CD4-positive, CD25-positive, alpha-beta regulatory T cell (primary cell): Measurements from ENCODE around the gene OTULINL. TPM values are rescaled to one million over a fixed set of nuclear protein-coding genes. Genes with fewer than 3 reads are reported as not detected.
"Not testable (repeated sequence)": the region's sequence is repeated elsewhere in the genome, so short reads cannot be mapped to it uniquely, and the experiment has no call there.

Experiments
- ATAC-seq, 2 donors: fragments of 150-1000 bp; cut with Tn5 transposase; one replicate each; pipeline ENCODE4 v1.10.0; 2021; ENCODE audit warnings: low read depth in 2 of 2, moderate number of reproducible peaks in 2 of 2, moderate library complexity in 1 of 2
- DNase-seq, 3 donors: peaks; one replicate each; pipeline versions ENCODE4 v3.0.0 to v3.0.0-alpha.2; 2012 to 2022; ENCODE audit warnings: mixed read lengths in 1 of 3
- H3K27ac ChIP-seq: one replicate; pipeline ENCODE4 v1.7.0; 2013; ENCODE audit warnings: mild to moderate bottlenecking, low read length; ENCODE audit not compliant: insufficient read depth, poor library complexity, severe bottlenecking
- H3K27me3 ChIP-seq: one replicate; pipeline ENCODE4 v1.7.0; 2013; ENCODE audit warnings: low read length; ENCODE audit not compliant: control insufficient read depth, insufficient read depth
- H3K36me3 ChIP-seq: one replicate; pipeline ENCODE4 v1.7.0; 2013; ENCODE audit warnings: mild to moderate bottlenecking, low read length, moderate library complexity; ENCODE audit not compliant: control insufficient read depth, insufficient read depth
- H3K4me1 ChIP-seq: 2 replicates; pipeline ENCODE4 v1.7.0; 2013; ENCODE audit warnings: mild to moderate bottlenecking, low read length; ENCODE audit not compliant: insufficient read depth, control insufficient read depth, poor library complexity, severe bottlenecking
- H3K4me3 ChIP-seq: one replicate; pipeline ENCODE4 v1.7.0; 2013; ENCODE audit warnings: low read depth, mild to moderate bottlenecking, low read length, moderate library complexity
- H3K9me3 ChIP-seq, 2 experiments: 1 replicate in 1 of 2; 2 replicates in 1 of 2; pipeline ENCODE4 v1.7.0; 2013; ENCODE audit warnings: low read length in 2 of 2, mild to moderate bottlenecking in 1 of 2, moderate library complexity in 1 of 2; ENCODE audit not compliant: control insufficient read depth in 2 of 2
- H3K27ac Mint-ChIP-seq, 3 donors: one replicate each; pipeline ENCODE4 v1.8.0; 2020 to 2022; ENCODE audit warnings: mild to moderate bottlenecking in 3 of 3, mixed read lengths in 3 of 3, moderate library complexity in 2 of 3
- H3K27me3 Mint-ChIP-seq: one replicate; pipeline ENCODE4 v1.8.0; 2022; ENCODE audit warnings: mild to moderate bottlenecking, mixed read lengths
- H3K36me3 Mint-ChIP-seq: one replicate; pipeline ENCODE4 v1.8.0; 2020; ENCODE audit warnings: mixed read lengths
- H3K4me1 Mint-ChIP-seq, 4 donors: one replicate each; pipeline ENCODE4 v1.8.0; 2020 to 2022; ENCODE audit warnings: mixed read lengths in 4 of 4, mild to moderate bottlenecking in 1 of 4
- H3K4me3 Mint-ChIP-seq, 4 donors: one replicate each; pipeline ENCODE4 v1.8.0; 2020 to 2022; ENCODE audit warnings: mild to moderate bottlenecking in 4 of 4, mixed read lengths in 4 of 4, moderate library complexity in 3 of 4
- H3K9me3 Mint-ChIP-seq, 7 donors: one replicate each; pipeline ENCODE4 v1.8.0; 2020 to 2022; ENCODE audit warnings: mixed read lengths in 7 of 7, mild to moderate bottlenecking in 3 of 7, moderate library complexity in 2 of 7
- polyA plus RNA-seq, 4 donors: library from polyadenylated mRNA; unstranded; fragments of 300-500 nt; fragmentation: Illumina TruSeq; gene quantifications; one replicate each; pipeline ENCODE4 v1.2.3, GENCODE V29; 2021
- total RNA-seq: library from RNA; stranded (reverse); gene quantifications from one replicate; pipeline ENCODE4 v1.2.3, GENCODE V29; 2022

Gene OTULINL
- total and polyA plus RNA-seq, 5 donors from 2014 or later, result 41.5 to 69.4 (median 49.9) TPM

GRCh38 chr5:14552017-14552416, 29.6 kb upstream of the OTULINL start:
- H3K27ac Mint-ChIP-seq, result no peak overlapping the region
- Histone ChIP-seq H3K36me3 (no peaks in the 10 kb centered on the region), H3K27ac (no peak overlapping the region), H3K4me1 (no peaks in the 10 kb centered on the region), H3K4me3 (no peak overlapping the region), H3K27me3 (peaks cover 3% of the 10 kb centered on the region), H3K9me3 (peaks cover 0 to 3% of the 10 kb centered on the region in 2 experiments)
- no peak overlapping the region for H3K4me3 Mint-ChIP-seq
- no peaks in the 10 kb centered on the region for H3K36me3 Mint-ChIP-seq
- no peak for ATAC-seq
- H3K4me1 Mint-ChIP-seq, result peaks cover 0 to 4% (median 0%) of the 10 kb centered on the region in 4 donors
- H3K27me3 Mint-ChIP-seq, result peaks cover 23% of the 10 kb centered on the region
- DNase-seq, result no peak
- H3K9me3 Mint-ChIP-seq, result peaks cover 0 to 2% (median 0%) of the 10 kb centered on the region in 7 donors

GRCh38 chr5:14554288-14554687, 27.3 kb upstream of the OTULINL start:
- H3K9me3 Mint-ChIP-seq, DNase-seq, H3K36me3 Mint-ChIP-seq, H3K4me1 Mint-ChIP-seq, ATAC-seq, H3K36me3 ChIP-seq, H3K4me3 Mint-ChIP-seq, H3K9me3 ChIP-seq, H3K4me3 ChIP-seq, H3K4me1 ChIP-seq, H3K27me3 ChIP-seq, H3K27ac ChIP-seq, H3K27ac Mint-ChIP-seq: not testable (repeated sequence)
- H3K27me3 Mint-ChIP-seq, result peaks cover 18% of the 10 kb centered on the region

GRCh38 chr5:14556015-14556414, 25.6 kb upstream of the OTULINL start:
- peaks cover 0 to 20% (median 9%) of the 10 kb centered on the region in 4 donors for H3K4me1 Mint-ChIP-seq
- peaks cover 0 to 3% of the 10 kb centered on the region in 2 experiments for H3K9me3 ChIP-seq
- no peak for DNase-seq

GRCh38 chr5:14557203-14557770, 24.3 kb upstream of the OTULINL start:
- H3K36me3 ChIP-seq, result no peaks in the 10 kb centered on the region
- H3K4me3 Mint-ChIP-seq, result no peak overlapping the region
- H3K9me3 ChIP-seq, result peaks cover 0 to 3% of the 10 kb centered on the region in 2 experiments
- peaks cover 8% of the 10 kb centered on the region for H3K27me3 Mint-ChIP-seq
- H3K27ac ChIP-seq, result no peak overlapping the region
- H3K9me3 Mint-ChIP-seq, result peaks cover 0 to 2% (median 0%) of the 10 kb centered on the region in 7 donors
- H3K27me3 ChIP-seq, result peaks cover 3% of the 10 kb centered on the region
- H3K4me3 ChIP-seq, result no peak overlapping the region
- no peak overlapping the region for H3K27ac Mint-ChIP-seq
- ATAC-seq (no peak), DNase-seq (no peak)
- peaks cover 0 to 20% (median 9%) of the 10 kb centered on the region in 4 donors for H3K4me1 Mint-ChIP-seq
- peaks cover 11% of the 10 kb centered on the region for H3K4me1 ChIP-seq
- no peaks in the 10 kb centered on the region for H3K36me3 Mint-ChIP-seq

More at GRCh38 chr5:14556015-14556414, 25.6 kb upstream of the OTULINL start:
- peaks cover 8% of the 10 kb centered on the region for H3K27me3 Mint-ChIP-seq
- H3K9me3 Mint-ChIP-seq, result peaks cover 0 to 2% (median 0%) of the 10 kb centered on the region in 7 donors
- H3K27ac Mint-ChIP-seq, result no peak overlapping the region
- peaks cover 11% of the 10 kb centered on the region for H3K4me1 ChIP-seq
- peaks cover 3% of the 10 kb centered on the region for H3K27me3 ChIP-seq
- no peaks in the 10 kb centered on the region for H3K36me3 Mint-ChIP-seq
- no peak overlapping the region for H3K4me3 ChIP-seq
- ATAC-seq, result no peak
- no peak overlapping the region for H3K27ac ChIP-seq
- no peaks in the 10 kb centered on the region for H3K36me3 ChIP-seq
- no peak overlapping the region for H3K4me3 Mint-ChIP-seq

- no peak for ATAC-seq
- Histone ChIP-seq H3K9me3 (peaks cover 0 to 1% of the 10 kb centered on the region in 2 experiments), H3K27me3 (peaks cover 3% of the 10 kb centered on the region), H3K4me3 (no peak overlapping the region), H3K4me1 (peaks cover 11% of the 10 kb centered on the region), H3K36me3 (no peaks in the 10 kb centered on the region), H3K27ac (no peak overlapping the region)
- H3K9me3 Mint-ChIP-seq, result peaks cover 0 to 2% (median 0%) of the 10 kb centered on the region in 7 donors
- H3K27ac Mint-ChIP-seq, result no peak overlapping the region
- H3K4me1 Mint-ChIP-seq, result peaks cover 0 to 20% (median 9%) of the 10 kb centered on the region in 4 donors
- peaks cover 8% of the 10 kb centered on the region for H3K27me3 Mint-ChIP-seq
- H3K4me3 Mint-ChIP-seq, result no peak overlapping the region
- H3K36me3 Mint-ChIP-seq, result no peaks in the 10 kb centered on the region
- no peak for DNase-seq
Measured at GRCh38 chr5:14557791-14558415, 23.7 kb upstream of the OTULINL start.

- Mint-ChIP-seq H3K4me3 (peak overlapping the region in 2 of 4 donors; percentile 60 to 78), H3K4me1 (peaks cover 0 to 20% (median 9%) of the 10 kb centered on the region in 4 donors), H3K36me3 (no peaks in the 10 kb centered on the region), H3K27ac (peak overlapping the region in 2 of 3 donors; percentile 63 to 80), H3K9me3 (peaks cover 0 to 2% (median 0%) of the 10 kb centered on the region in 7 donors), H3K27me3 (peaks cover 8% of the 10 kb centered on the region)
- H3K4me1 ChIP-seq, result peaks cover 11% of the 10 kb centered on the region
- no peak overlapping the region for H3K4me3 ChIP-seq
- H3K27ac ChIP-seq, result no peak overlapping the region
- no peaks in the 10 kb centered on the region for H3K9me3 ChIP-seq
- peak; percentile 34 to 47 for ATAC-seq
- H3K36me3 ChIP-seq, result no peaks in the 10 kb centered on the region
- peaks cover 3% of the 10 kb centered on the region for H3K27me3 ChIP-seq
- peak in 2 of 3 donors; percentile 8 to 39 for DNase-seq
Measured at GRCh38 chr5:14560091-14560595, 21.4 kb upstream of the OTULINL start.

GRCh38 chr5:14561741-14562140, 19.9 kb upstream of the OTULINL start:
- no peak overlapping the region for H3K27ac Mint-ChIP-seq

More at GRCh38 chr5:14561741-14562140, 19.9 kb upstream of the OTULINL start:
- H3K27me3 Mint-ChIP-seq, result peaks cover 4% of the 10 kb centered on the region
- H3K27me3 ChIP-seq, result peaks cover 1% of the 10 kb centered on the region
- no peak overlapping the region for H3K4me3 Mint-ChIP-seq
- peaks cover 0 to 20% (median 9%) of the 10 kb centered on the region in 4 donors for H3K4me1 Mint-ChIP-seq
- no peaks in the 10 kb centered on the region for H3K36me3 Mint-ChIP-seq
- no peaks in the 10 kb centered on the region for H3K36me3 ChIP-seq
- no peak overlapping the region for H3K27ac ChIP-seq
- peaks cover 0 to 2% (median 0%) of the 10 kb centered on the region in 7 donors for H3K9me3 Mint-ChIP-seq
- H3K4me1 ChIP-seq, result peaks cover 11% of the 10 kb centered on the region
- no peaks in the 10 kb centered on the region for H3K9me3 ChIP-seq
- ATAC-seq (no peak), DNase-seq (no peak)
- H3K4me3 ChIP-seq, result no peak overlapping the region
